Measurements from ENCODE around the gene KMT2E.
A peak's percentile ranks its signal among the peaks of the same experiment; 100 is the strongest.
"Not testable (repeated sequence)": the region's sequence is repeated elsewhere in the genome, so short reads cannot be mapped to it uniquely, and the experiment has no call there.

Gene KMT2E

DNA sequence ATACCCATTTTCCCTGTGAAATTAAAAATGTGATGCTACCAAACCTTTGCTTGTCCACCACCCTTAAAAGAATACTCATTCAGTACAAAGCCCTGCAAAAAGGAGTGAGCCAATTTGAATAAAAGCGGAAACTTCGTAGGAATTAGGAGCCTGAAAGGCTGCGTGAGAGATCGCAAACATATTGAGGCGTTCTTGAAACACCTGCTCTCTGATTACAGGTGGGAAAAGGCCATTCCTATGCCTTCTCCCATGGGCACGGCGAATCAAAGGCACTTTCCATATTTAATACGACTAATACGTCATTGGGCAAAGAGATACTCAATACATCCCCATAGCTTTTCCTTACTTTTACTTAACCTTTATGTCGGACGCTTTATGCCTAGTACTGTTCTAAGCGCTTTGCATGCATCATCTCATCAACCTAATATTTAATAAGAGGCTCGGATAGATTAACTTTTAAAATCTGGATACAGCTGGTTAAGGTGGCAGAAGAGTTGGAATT is 30.9 kb upstream of the KMT2E start:
- no peak for DNase-seq (ENCODE audit: low read depth in 2 of 2)

- DNase-seq (ENCODE audit: low read depth in 2 of 2), result peak; percentile 64 to 69
Measured at GRCh38 chr7:104983578-104984539, 30.1 kb upstream of the KMT2E start.

- no peak for DNase-seq (ENCODE audit: low read depth in 2 of 2)
Measured at GRCh38 chr7:104984585-104985258, 29.3 kb upstream of the KMT2E start.

DNA sequence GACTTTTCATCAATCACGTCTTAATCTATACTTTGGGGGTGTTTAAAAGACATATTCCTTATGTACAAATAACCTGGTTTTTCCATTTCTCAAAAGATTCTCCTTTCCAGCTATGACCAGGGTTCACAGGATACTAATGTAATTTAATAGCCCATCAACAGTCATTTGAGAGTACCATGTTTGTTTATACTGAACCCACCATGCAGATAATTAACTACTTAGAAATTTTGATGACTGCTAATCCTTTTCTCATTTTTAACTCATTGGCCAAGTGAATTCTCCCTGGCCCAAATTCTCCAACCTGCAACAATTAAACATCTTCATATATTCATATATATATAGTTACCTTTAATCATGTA is 28.8 kb upstream of the KMT2E start:
- DNase-seq (ENCODE audit: low read depth in 2 of 2), result no peak

GRCh38 chr7:104986628-104987259 is 27.3 kb upstream of the KMT2E start:
- DNase-seq (ENCODE audit: low read depth in 2 of 2), result no peak

- DNase-seq (ENCODE audit: low read depth in 2 of 2), result not testable (repeated sequence)
Measured at GRCh38 chr7:104987403-104987802, 26.6 kb upstream of the KMT2E start.

GRCh38 chr7:104990983-104991382 is 23.0 kb upstream of the KMT2E start:
- DNase-seq (ENCODE audit: low read depth in 2 of 2), result no peak

GRCh38 chr7:104992306-104992705 is 21.7 kb upstream of the KMT2E start:
- no peak for DNase-seq (ENCODE audit: low read depth in 2 of 2)

- DNase-seq (ENCODE audit: low read depth in 2 of 2), result no peak
Measured at GRCh38 chr7:104993217-104993862, 20.7 kb upstream of the KMT2E start.

DNA sequence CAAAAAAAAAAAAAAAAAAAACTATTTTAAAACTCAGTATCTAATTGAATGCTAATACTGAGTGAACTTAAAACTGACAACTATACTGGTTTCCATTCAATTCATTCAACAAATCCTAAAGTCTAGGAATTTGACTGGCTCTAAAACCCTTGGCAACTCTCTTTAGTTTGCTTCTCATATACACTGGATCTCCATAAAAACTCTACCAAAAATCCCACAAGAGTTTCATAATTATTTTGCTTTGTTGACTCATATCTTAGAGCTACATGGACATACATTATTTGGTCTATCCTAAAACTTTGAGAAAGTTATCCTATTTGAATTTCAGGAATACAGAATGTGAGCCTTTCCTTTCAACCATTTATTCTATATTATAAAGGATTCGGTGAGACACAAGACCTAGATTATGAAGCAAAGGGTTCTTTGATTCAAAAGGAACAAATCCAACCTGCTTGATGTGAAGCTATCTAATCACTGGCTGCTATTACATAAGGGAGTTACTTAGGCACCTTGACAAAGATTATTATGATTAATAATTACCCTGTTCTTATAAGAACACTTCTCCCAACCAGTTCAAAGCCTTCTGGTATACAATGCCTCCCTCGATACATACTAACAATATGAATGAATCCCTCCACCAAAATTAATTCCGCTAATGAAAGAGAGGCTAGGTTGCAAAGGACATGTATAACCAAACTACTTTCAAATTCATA is 15.8 kb upstream of the KMT2E start:
- no peak for DNase-seq (ENCODE audit: low read depth in 2 of 2)

- no peak for DNase-seq (ENCODE audit: low read depth in 2 of 2)
Measured at GRCh38 chr7:105000200-105000599, 13.8 kb upstream of the KMT2E start.

DNA sequence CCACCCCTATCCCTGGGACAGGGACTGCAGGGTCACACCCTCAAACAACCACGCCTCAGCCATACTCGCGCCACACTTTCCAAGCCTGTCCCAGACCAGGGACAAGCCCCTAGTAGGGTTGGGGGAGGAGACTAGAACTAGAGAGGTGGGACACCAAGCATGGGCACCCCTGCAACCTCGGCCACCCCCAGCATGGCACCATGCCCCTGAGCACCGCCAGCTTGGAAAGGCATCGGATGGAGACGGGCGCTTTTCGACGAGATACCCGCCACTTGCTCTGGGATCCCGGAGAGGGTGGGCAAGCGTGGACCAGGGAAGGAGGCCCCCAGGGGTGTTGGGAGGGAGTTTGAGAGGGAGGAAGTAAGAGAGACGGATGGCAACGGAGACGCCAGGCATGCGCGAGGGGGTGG is 13.1 kb upstream of the KMT2E start:
- DNase-seq (ENCODE audit: low read depth in 2 of 2), result no peak

GRCh38 chr7:105001652-105002184 is 12.3 kb upstream of the KMT2E start:
- no peak for DNase-seq (ENCODE audit: low read depth in 2 of 2)

DNA sequence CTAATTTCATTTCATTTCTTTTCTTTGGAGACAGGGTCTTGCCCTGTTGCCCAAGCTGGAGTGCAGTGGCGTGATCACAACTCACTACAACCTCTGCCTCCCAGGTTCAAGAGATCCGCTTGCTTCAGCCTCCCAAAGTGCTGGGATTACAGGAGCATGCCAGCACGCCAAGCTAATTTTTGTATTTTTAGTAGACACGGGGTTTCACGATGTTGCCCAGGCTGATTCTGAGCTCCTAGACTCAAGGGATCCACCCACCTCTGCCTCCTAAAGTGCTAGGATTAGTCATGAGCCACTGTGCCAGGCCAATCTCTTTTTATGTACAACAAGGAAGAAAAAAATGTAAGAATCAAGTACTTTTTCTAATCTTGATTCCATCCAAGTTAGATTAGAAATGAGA is 10.7 kb upstream of the KMT2E start:
- DNase-seq (ENCODE audit: low read depth in 2 of 2), result no peak

DNA sequence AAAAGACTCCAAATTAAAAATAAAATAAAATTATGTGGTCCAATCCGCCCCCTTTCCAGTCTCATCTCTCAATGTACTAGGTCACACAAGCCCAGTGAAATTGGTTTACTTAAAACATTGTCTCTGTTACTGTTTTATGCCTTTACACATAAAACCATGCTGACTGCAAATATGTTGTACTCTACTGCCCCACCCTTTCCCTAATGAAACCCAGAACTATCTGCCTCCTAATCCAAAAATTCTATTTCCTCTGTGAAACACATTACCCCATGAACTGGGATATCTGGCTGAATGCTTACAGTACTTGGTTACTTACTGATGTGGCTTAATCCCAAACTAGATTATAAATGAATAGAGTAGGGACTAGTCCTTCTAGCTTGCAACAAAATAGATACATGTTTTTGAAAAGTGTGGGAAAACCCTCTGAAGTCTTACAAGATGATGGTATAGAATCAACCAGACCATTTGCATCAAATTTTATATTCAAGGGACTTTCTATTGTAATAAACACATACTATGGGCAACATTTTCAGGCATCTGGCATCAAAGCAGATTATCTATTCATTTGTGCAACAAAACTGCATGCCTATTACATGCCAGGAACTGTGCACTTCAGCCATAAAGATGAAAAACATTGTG is 10.0 kb upstream of the KMT2E start:
- DNase-seq (ENCODE audit: low read depth in 2 of 2), result no peak

DNA sequence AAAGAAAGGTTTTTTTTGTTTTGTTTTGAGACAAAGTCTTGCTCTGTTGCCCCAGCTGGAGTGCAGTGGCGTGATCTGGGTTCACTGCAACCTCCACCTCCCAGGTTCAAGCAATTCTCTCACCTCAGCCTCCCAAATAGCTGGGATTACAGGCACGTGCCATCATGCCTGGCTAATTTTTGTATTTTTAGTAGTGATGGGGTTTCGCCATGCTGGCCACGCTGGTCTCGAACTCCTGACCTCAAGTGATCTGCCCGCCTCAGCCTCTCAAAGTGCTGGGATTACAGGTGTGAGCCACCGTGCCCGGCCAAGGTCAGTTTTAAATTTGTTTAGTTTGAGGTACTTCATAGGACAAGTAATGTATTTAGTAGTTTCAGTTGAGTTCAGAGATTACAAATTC is 9.0 kb upstream of the KMT2E start:
- not testable (repeated sequence) for DNase-seq (ENCODE audit: low read depth in 2 of 2)

- not testable (repeated sequence) for DNase-seq (ENCODE audit: low read depth in 2 of 2)
Measured at GRCh38 chr7:105005486-105005885, 8.5 kb upstream of the KMT2E start.

DNA sequence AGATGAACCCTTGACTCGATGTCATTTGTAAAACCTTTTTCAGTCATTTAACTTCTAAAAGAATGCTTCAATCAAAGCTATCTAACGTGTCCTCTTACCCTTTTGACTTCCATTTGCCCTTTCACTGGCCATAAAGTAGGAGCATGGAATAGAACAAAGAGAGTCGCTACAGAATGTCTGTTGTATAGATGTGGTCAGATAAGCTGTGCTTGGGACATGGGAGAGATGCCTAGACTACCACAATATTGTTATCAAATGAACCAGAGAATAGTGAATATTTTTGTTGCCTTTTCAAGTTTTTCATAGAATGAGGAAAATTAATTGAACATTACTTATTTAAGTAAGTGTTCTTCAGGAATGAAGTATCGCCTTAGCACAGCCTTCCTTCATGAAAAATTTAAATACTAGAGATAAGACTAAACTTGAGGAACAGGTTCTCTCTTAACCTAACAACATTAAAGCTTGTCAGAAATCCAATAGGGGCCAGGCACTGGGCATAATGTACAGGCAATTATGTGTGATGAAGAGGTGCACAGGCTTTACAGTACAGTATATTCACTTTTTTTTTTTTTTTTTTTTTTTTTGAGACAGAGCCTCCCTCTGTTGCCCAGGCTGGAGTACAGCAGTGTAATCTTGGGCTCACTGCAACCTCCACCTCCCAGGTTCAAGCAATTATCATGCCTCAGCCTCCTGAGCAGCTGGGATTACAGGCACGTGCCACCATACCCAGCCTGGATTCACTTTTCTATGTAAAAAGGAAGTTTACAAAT is 7.5 kb upstream of the KMT2E start:
- no peak for DNase-seq (ENCODE audit: low read depth in 2 of 2)

DNA sequence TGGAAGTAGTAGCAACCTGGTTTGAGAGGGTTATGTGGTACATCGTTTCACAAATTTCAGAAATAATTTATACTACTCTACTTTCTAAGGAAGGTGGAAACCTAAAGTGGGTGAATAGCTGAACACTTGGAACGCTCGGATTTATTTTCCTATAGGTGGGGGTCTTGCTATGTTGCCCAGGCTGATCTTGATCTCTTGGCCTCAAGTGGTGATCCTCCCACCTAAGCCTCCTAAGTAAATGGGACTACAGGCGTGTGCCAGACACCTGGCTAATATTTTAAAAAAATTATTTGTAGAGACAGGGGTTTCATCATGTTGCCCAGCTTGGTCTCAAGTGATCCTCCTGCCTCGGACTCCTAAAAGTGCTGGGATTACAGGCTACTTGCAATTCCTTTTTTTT is 6.7 kb upstream of the KMT2E start:
- DNase-seq (ENCODE audit: low read depth in 2 of 2), result no peak
